GOT3 (cell line): Measurements from ENCODE around the gene MTAP.

ENCODE experiments used
- DNase-seq: peaks from one replicate; lab custom pipeline; 2025; ENCODE audit warnings: mixed read lengths; lab: John Stamatoyannopoulos, UW

MTAP gene

DNA sequence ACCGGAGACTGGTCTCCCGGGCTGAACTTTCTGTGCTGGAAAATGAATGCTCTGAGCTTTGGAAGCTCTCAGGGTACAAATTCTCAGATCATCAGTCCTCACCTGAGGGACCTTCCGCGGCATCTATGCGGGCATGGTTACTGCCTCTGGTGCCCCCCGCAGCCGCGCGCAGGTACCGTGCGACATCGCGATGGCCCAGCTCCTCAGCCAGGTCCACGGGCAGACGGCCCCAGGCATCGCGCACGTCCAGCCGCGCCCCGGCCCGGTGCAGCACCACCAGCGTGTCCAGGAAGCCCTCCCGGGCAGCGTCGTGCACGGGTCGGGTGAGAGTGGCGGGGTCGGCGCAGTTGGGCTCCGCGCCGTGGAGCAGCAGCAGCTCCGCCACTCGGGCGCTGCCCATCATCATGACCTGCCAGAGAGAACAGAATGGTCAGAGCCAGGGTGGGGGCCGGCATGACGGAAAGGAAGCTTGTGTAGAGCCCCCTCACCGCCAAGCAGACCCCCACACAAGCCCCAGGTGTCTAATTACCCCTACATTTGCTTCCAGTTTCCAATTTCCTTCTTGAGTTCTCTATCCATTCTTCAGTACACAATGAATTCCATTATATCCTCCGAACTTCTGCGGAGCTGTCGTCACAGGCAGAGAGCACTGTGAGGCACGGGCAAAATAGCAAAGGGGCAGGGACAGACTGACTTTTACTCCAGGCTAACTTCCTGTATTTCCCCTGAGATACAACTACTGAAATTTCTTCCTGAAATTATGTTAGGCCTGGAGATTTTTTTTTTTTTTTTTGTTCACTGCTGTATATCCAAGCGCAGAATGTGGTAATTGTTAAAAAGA, 168.6 kb downstream of the MTAP start:
- no peak for DNase-seq

DNA sequence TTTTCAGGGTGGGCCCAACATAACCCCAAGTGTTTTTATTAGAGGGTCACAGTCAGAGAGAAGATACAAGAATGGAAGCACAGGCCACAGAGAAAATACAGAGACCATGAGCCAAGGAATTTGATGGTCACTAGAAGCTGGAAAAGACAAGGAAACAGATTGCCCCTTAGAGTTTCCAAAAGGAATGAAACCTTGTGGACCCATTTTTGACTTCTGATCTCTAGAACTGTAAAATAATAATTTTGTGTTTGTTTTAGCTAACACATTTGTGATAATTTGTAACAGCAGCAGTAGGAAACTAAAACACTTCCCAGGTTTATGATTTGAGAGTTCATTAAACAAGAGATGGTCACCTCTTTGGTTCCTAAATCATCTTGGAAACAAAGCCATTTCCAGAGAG, 169.9 kb downstream of the MTAP start:
- DNase-seq = no peak

DNA sequence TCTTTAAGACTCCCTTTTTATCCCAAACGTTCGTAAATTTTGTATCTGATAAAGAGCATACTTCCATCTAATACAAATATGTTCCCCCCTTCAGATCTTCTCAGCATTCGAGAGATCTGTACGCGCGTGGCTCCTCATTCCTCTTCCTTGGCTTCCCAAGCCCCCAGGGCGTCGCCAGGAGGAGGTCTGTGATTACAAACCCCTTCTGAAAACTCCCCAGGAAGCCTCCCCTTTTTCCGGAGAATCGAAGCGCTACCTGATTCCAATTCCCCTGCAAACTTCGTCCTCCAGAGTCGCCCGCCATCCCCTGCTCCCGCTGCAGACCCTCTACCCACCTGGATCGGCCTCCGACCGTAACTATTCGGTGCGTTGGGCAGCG, 171.9 kb downstream of the MTAP start:
- no peak for DNase-seq

DNA sequence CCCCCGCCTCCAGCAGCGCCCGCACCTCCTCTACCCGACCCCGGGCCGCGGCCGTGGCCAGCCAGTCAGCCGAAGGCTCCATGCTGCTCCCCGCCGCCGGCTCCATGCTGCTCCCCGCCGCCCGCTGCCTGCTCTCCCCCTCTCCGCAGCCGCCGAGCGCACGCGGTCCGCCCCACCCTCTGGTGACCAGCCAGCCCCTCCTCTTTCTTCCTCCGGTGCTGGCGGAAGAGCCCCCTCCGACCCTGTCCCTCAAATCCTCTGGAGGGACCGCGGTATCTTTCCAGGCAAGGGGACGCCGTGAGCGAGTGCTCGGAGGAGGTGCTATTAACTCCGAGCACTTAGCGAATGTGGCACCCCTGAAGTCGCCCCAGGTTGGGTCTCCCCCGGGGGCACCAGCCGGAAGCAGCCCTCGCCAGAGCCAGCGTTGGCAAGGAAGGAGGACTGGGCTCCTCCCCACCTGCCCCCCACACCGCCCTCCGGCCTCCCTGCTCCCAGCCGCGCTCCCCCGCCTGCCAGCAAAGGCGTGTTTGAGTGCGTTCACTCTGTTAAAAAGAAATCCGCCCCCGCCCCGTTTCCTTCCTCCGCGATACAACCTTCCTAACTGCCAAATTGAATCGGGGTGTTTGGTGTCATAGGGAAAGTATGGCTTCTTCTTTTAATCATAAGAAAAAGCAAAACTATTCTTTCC, 172.4 kb downstream of the MTAP start:
- no peak for DNase-seq

DNA sequence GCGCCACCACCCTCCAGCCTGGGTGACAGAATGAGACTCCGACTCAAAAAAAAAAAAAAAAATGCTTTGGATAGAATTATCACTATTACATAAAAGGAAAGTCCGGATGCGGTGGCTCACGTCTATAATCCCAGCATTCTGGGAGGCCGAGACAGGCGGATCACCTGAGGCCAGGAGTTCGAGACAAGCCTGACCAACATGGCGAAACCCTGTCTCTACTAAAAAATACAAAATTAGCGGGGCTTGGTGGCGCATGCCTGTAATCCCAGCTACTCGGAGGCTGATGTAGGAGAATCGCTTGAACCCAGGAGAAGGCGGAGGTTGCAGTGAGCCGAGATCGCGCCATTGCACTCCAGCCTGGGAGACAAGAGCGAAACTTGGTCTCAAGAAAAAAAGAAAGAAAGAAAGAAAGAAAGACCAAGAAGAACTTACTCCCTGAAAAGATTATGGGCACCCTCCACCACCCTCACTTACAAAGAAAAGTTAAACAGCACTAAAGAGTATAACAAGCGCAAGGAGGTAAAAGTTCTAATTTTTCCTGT, 174.0 kb downstream of the MTAP start:
- no peak for DNase-seq

DNA sequence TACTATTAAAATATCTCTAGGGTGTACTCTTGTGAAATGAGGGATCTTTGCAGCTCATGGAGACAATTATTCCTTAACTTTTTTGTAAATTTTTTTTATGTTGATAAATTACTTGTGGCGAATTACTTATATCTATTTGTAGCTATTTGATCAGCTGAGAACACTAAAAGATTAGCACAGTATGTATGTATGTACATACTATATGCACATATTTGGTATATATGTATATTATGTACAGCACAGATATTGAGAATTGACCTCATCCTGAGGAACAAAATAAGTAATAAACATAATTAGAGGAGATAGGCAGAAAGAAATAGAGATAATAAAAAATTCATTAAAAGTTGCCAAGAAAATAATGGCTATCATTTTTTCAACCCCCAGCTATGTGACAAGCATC, 180.0 kb downstream of the MTAP start:
- no peak for DNase-seq

DNA sequence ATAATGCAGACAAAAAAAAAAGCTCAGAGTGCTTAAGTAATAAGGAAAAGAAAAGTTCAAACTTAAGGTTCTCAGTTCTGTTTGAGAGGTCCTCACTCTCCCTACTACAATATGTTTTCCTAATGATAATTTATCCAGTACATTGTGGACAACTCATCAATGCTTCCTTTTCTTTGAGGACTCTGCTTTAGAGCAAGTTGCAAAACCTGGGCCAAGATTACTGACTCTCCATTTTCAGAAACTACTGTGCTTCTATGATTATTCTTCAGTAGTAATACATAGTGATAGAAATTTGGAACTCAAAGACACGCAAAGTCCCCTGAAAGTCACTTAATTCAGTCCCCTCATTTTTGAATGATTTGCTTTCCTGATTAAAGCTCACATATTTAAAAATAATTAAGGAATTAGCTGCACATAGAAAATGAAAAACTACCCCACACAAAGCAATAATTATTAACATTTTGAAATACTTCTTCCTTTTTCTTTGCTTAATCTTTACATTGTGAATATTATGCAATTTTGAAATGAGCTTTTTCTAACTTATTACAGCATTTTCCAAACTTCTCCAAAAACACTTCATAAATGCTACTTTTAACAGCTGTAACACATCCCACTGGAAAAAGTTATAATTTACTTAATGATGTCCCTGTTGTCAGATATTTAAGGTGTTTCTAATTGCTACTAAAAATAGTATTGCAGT, 180.6 kb downstream of the MTAP start:
- DNase-seq = no peak

DNA sequence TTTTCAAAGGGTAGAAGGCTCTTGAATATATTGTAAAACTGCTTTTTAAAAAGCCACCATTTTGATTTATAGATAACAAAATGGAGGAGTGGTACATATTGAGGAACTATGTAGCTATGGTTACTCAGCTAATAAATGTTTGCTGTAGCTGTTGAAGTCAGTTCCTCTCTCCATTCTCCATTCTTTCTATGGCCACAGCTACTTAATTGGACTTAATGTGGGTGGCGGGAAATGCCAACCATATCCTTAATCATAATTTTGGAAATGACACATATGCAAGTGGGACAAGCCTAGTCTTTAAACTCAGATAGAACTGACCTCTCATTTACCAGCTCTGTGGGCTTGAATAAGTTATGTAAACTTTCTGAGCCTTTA, 181.1 kb downstream of the MTAP start:
- no peak for DNase-seq

DNA sequence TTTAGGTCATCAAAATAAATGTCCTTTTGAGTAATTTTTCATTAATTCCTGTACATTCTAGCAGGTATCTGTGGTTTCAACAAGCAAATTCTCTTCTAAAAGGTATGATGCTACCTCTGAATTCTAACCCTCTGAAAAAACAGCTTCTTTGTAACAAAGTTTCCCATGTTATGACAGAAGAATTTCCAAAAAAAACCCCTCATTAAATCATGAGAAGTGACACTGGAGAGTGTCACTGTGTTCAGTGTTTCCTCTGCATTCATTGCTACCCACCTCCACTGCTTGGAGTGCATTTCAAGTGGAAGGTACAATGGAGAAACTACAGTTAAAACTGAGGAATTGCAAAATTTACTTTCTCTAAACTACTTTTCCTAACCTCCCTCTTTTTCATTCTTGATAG, 181.7 kb downstream of the MTAP start:
- no peak for DNase-seq

DNA sequence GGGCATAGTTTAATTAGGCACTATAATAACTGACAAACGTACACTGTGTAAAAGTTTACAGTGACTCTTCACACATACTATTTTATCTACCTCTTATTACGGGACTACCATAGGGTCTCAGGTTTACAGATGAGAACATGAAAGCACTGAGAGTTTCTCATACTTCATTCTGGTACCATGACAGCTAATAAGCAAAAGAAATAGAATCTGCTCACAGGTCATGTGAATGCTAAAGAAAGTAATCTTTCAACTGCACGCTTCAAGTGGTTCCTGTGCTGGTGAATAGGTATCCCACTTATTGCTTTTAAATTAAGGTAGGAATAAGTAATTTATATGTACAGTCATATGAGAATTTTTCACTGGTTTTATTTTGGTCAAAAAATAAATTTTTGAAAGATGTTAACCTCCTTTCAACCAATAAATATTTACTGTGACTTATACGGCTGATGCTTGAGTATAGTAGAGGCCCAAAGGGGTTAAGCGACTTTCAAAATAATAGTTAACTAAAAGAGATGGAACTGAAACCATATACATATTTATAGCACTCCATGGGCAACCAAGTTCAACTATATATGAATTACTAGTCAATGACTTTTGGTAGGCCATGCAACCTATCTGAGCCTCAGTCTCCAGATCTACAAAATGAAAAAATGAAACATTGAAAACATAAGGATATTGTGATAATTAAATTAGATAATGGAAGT, 183.7 kb downstream of the MTAP start:
- no peak for DNase-seq
